Pons (tissue), 1 donor: Measurements from ENCODE around the gene PARP15.

Source experiments
- DNase-seq: peaks from one replicate; pipeline ENCODE4 v3.0.0-alpha.2; 2016; ENCODE audit warnings: low spot score

Gene PARP15

DNA sequence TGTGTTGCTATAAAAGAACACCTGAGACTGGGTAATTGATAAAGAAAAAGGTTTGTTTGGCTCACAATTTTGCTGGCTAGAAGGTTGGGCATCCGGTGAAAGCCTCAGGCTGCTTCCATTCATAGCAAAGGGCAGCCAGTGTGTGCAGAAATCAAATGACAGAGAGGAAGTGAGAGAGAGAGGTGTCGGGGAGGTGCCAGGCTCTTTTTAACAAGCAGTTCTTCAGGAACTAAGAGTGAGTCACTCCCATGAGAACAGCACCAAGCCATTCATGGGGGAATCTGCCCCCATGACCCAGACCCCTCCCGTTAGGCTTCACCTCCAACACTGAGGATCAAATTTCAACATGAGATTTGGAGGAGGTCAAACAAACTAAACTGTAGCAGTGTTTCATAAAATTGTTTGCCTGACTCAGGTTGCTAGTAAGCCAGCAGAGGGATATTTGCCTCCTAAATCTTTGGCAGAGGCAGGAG, 4.5 kb upstream of the PARP15 start:
- no peak for DNase-seq

GRCh38 chr3:122576174-122576940, 1.1 kb upstream of the PARP15 start:
- no peak for DNase-seq

DNA sequence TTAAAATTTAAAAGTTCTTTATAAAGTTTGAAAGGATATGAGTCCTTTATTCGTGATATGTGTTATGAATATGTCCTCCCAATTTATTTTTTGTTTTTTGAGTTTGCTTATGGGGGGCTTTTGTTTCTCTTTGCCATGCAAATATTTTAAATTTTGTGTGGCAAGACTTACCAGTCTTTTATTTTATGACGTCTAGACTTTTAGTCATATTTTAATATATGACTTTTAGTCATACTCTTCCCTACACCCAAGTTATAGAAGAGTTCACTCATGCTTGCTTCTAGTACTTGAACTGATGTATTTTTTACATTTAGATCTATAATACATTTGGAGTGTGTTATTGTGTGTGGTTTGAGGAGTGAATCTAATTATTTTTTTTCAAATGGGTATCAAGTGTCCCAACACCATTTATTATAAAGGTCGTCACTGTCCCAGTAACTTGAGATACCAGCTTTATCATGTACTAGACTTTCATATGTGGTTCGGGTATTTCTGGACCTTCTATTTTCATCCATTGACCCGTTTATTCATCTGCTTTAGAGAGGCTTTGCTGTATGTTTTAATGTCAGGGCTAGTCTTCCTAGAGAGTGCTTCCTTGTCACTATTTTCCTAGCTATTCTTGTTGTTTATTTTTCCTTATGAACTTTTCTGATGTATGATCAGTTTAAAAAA, 755 bp downstream of the PARP15 start:
- no peak for DNase-seq

GRCh38 chr3:122580470-122580869, 3.0 kb downstream of the PARP15 start:
- DNase-seq = no peak

- no peak for DNase-seq
Measured at GRCh38 chr3:122581622-122582021, 4.2 kb downstream of the PARP15 start.

- DNase-seq = no peak
Measured at GRCh38 chr3:122582390-122582789, 4.9 kb downstream of the PARP15 start.

DNA sequence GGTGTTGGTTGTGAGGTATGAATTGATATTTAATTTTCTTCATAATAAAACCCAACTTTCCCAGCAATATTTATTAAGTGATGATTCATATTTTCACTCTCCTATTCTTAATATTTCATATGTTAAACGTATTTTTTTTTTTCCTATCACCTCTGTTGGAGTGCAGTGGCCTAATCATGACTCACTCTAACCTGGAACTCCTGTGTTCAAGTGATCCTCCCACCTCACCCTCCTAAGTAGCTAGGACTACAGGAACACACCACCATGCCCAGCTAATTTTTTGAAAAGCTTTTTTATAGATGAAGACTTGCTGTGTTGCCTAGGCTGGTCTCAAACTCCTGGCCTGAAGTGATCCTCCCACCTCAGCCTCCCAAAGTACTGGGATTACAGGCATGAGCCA, 8.6 kb downstream of the PARP15 start:
- no peak for DNase-seq

- DNase-seq = no peak
Measured at GRCh38 chr3:122586773-122587485, 9.5 kb downstream of the PARP15 start.

DNA sequence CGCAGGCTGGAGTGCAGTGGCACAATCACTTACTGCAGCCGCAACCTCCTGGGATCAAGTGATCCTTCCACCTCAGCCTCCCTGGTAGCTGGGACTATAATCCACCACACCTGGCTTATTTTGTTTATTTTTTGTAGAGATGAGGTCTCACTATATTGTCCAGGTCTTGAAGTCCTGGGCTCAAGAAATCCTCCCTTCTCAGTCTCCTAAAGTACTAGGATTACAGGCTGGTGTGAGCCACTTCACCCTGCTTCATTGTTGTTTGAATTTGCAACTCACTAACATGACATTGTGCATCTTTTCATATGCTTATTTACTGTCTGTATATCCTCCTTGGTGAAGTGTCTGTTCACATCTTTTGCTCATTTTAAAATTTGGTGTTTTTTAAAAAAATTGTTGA, 10.1 kb downstream of the PARP15 start:
- no peak for DNase-seq

DNA sequence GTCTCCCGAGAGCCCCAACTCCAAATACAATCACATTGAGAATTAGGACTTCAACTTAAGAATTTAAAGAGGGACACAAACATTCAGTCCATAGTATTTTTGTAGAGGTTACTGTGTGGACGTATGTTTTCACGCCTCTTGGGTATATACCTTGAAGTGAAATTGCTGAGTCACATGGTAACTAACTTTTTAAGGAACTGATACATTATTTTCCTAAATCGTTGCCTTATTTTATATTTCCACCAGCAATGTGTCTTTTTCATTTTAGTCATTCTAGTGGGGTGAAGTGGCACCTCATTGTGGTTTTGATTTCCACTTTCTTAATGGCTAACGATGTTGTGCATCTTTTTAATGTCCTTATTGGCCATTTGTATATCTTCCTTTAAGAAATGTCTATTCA, 11.8 kb downstream of the PARP15 start:
- no peak for DNase-seq

- DNase-seq = no peak
Measured at GRCh38 chr3:122590610-122591009, 13.2 kb downstream of the PARP15 start.

DNA sequence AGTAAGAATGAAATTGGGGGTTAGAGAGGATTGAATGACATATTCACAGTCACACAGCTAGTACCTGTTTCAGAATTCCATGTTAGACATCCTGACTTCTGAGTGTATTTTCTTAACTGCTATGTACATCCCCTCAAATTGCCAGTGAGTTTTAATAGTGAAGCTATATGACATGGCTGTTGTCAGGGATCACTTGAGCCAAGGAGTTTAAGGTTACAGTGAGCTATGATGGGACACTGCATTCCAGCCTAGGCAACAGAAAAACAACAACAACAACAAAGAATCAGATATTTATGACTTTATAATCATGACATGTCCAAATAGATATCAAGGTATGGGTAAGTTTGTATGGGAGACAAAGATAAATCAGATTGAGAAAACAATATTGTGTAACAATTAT, 16.6 kb downstream of the PARP15 start:
- DNase-seq = no peak

GRCh38 chr3:122598151-122598550, 20.7 kb downstream of the PARP15 start:
- DNase-seq = no peak

DNA sequence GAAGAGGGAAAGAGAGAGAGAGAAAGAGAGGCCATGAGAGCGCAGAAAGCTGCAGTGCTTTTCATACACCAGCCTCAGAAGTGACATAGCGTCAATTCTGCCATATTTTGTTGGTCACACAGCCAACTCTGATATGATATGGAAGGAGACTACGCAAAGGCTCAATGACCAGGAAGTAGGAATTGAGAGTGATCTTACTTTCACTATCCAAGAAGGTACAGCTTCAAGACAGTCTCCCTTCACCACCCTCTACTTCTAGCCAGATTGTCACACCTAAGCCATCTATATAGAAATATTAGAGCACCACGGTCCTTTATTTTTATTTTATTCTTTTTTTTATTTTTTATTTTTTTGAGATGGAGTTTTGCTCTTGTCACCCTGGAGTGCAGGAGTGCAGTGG, 21.1 kb downstream of the PARP15 start:
- DNase-seq = no peak

- no peak for DNase-seq
Measured at GRCh38 chr3:122602011-122602710, 24.7 kb downstream of the PARP15 start.

GRCh38 chr3:122603056-122603455, 25.6 kb downstream of the PARP15 start:
- DNase-seq = no peak

- DNase-seq = no peak
Measured at GRCh38 chr3:122606330-122606729, 28.9 kb downstream of the PARP15 start.

GRCh38 chr3:122608916-122609315, 31.5 kb downstream of the PARP15 start:
- no peak for DNase-seq

- DNase-seq = no peak
Measured at GRCh38 chr3:122609798-122610559, 32.5 kb downstream of the PARP15 start.

GRCh38 chr3:122612696-122613095, 35.2 kb downstream of the PARP15 start:
- no peak for DNase-seq

DNA sequence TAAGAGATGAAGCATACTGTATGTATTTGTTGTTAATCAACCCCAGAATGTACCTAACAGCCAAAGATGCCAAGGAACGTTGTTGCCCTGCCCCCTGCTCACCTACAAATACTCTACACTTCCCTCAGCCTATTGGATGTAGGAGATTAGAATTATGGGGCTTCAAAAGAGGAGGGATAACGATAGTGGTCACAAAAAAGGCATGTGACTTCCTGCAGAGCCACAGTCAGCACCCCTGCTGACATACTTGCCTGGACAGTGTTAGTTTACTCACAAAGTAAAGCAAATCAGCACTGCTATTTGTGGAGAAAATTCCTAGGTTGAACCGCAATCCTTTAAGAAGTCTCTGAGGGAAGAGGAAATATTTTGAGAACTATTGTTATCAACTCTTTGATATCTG, 37.9 kb downstream of the PARP15 start:
- DNase-seq = no peak

DNA sequence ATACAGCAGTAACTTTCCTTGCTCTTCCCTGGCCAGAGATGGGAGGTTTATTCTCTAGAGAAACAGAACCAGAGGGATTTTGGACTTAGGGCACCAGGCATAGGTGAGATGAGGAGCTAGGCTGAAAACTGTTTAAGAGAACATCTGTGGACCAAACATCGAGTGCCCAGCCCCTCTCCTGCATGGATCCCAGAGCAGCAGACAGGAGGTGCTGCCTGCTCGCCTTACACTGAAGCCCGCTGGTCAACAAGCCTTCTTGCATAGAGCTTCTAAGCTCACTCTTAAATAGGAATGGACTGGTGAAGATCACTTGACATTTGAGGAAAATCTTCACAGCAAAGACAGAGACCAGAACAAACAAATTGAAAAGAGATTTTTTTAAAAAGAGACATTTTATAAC, 41.2 kb downstream of the PARP15 start:
- no peak for DNase-seq
